Esophagus mucosa (tissue), 1 donor: ENCODE results near the gene KAT7. TPM values are rescaled to one million over a fixed set of nuclear protein-coding genes. Genes with fewer than 3 reads are reported as not detected.
A peak's percentile ranks its signal among the peaks of the same experiment; 100 is the strongest.

ENCODE experiments used
- ATAC-seq: fragments of 200-7000 bp; cut with Tn5 transposase; one replicate; pipeline ENCODE4 v1.9.1; 2020
- total RNA-seq: library from RNA; stranded (reverse); gene quantifications from one replicate; pipeline ENCODE4 v1.2.4, GENCODE V29; 2023
- donor health status: DM: yes; HTN: yes; CAD: no.

The KAT7 gene
- total RNA-seq, 1 donor from 2014 or later = 33.7 TPM

DNA sequence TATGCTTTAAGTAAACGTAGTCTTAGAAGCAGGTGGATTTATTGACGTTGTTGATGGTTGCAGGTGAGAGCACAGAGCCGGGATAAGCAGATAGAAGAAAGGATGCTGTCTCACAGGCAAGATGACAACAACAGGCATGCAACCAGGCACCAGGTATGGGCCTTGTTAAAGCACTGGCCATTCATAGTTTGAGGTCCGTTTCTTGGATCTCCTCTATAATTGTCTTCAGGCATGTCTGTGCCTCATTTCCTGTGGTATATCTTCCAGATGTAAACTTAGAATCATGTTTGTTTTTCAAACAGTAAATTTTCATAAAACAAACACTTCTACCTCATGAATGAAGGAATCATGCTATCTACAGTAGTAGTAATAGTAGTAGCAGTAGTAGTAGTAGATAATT lies 20.6 kb downstream of the KAT7 start:
- ATAC-seq = no peak

DNA sequence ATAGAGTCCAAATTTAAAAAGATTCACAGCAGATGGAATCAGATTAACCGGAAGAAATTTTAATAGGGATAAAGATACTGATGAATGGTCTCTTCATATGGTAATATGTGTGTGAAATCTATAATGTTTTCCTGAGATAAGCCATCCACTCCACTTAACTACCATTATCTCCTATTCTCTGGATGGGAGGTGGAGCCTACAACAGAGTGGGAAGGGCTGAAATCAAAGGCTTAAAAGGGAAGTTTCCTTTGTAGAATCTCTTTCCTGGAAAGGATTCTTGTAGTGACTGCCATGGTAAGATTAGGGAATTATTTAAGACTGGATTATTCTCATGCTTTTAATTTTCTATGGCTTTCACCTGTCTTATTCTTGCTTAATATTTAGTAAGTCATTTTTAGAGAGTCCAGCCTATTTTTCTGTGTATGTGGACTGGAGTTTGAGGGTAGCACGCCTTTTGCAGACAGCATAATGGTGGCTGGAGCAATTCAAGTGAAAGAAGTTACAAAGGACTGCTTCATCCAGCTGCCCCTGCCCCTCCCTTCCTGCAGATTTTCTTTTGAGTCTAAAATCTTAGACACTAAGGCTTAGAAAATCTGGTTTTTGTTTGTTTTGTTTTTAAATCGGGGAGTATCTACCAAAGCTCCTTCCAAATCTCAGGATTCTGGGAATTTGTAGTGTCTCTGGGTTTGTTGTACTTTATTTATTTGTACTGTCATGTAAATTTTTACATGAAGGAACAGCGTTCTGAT lies 26.5 kb downstream of the KAT7 start:
- ATAC-seq = no peak

DNA sequence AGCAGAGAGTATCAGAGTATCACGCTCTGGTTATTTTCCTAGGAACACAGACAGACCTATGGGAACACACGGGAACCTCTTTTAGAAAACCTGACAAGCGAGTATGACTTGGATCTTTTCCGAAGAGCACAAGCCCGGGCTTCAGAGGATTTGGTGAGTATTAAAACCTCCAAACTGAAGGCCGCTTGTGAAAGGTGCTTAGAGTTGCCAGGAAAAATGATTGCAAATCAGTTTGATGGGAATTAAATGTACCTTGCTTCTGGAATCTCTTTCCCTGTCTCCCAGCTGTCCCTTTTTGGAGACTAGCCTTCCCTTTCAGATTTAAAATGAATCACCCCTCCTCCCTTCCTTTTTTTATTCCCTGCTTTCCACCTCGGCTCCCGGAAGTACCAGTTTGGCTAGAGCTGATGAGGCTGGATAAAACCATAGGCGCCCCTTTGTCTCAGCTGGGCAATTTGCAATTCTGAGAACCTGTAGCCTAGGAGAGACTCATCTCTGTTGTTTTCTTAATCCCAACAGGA lies 27.3 kb downstream of the KAT7 start:
- peak; percentile 85 for ATAC-seq

DNA sequence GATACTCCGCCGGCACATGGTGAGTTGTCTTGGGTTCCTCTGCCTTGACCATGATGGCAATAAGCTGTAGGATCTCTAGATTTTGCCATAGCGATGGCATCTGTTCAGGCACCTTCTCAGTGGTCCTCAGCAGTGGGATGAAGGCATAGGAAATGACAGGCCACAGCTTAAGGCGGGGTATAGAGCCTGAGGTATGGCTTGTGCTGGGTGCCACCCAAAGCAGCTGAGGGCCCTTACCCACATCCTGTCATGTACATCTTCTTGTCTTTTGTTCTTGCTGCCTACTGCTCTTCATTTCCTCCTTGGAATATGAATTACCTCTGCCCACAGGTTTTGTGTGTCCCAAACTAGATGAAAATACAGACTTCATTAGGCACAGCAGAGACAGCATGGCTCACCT lies 29.5 kb downstream of the KAT7 start:
- no peak for ATAC-seq

DNA sequence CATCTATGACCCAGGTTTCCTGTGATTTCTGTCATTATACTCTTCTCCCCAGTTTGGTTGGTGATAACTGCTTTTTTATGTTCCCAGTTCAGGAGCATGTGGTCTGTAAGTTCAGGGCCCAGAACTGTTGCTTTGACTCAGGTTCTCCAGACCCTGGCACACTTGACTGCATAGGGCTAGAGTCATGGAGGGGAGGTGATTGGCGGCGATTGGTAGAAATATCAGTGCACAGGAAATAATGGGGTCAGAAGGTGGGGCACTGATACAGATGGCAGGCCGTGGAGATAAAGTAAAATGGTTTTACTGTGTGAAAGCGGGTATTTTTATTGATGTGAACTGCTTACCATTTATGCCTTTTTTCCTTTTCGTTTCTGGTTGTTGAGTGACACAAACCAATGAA lies 30.7 kb downstream of the KAT7 start:
- no peak for ATAC-seq

DNA sequence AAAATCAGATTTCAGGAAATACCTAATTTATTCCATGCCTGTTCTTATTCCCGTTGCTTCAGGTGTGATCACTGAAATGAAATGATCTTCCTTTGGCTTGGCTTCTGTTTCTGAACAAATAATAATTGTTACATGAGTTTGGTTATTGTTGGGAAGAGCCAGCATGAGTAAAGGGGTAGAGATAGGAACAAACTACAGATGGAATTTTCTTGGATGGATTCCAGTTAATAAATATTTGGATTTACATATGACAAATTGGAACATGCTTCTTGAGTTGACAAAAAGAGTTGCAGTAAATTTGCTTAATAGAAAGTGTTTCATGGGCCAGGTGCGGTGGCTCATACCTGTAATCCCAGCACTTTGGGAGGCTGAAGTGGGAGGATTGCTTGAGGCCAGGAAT lies 31.2 kb downstream of the KAT7 start:
- ATAC-seq = no peak

DNA sequence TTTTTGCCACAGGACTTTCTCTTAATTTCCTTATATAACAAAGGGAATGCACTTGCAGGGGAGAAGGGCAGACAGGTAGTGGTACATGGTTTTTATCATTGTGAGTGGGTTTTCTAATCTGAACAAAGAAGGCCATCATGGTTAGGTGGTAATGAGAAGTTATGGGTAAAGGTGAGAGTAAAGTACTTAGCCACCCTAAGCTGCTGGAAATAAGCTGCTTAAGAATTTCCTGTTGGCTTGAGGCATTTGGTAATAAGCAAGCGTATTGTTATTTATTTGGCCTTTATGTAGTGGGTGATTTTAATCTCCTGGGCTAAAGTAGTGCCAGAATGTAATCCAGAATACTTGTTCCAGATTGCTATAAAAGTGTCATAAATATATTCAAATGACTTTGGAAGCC lies 32.3 kb downstream of the KAT7 start:
- no peak for ATAC-seq

DNA sequence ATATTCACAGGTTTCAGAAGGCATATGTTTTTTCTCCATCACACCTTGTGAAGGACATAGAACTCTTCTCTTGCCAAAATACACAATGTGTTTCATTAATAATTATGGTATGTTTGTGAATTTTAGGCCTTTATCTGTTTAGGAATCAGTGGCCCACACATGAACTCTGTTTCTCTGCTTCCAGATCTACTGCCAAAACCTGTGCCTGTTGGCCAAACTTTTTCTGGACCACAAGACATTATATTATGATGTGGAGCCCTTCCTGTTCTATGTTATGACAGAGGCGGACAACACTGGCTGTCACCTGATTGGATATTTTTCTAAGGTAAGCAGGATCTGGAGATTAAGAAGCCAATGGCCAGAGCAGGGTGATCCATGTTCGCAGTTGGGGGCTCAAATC lies 33.0 kb downstream of the KAT7 start:
- ATAC-seq = no peak

DNA sequence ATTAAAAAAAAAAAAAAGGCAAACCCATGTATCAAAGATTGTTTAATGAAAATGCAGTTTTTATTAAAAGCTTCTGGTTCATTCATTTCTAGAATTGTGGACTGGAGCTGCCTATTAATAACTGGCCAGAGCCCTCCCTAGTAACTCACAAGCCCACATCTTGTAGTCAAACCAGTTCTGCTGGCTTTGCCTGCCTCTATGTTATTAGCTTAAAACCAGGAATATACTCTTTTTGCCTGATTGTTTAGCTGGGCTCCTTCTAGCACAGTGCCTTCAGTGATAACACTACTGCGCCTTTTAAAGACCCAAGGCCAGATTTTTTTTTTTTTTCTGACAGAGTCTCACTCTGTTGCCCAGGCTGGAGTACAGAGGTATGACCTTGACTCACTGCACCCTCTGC lies 33.4 kb downstream of the KAT7 start:
- ATAC-seq = peak; percentile 55

DNA sequence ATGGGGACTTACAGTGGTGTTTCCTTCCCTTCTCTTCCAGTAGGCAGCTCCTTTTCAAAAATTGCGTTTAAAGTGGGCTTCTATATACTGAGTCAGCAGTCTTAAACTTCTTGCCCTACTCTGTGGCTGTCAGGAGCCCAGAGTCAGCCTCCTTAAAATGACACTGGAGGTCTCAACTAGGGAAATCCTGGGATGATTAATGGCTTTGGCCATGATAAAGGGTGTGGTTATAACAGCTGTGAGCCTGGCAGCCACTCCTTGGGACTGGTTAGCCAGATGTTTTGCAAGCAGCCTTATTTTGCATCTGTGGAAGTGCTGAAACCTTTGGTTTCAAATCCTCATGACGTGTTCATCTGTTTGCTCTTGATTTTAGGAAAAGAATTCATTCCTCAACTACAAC lies 34.3 kb downstream of the KAT7 start:
- ATAC-seq = peak; percentile 81

DNA sequence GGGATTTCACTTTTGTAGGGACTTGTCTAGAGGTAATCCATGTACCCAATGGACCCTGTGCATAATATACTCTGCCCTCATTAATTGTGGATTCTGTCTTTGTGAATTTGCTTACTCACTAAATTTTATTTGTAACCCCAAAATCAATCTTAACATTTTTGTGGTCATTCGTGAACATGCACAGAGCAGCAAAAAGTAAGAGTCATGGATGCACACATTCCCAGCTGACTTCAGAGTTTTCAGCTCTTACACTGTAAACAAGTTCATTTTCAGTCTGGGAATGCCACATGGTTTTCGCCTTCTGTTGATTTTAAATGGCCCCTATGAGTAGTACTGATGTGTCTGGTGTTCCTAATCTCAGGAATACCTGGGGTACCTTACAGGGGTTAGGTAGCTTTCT lies 35.1 kb downstream of the KAT7 start:
- ATAC-seq = no peak

DNA sequence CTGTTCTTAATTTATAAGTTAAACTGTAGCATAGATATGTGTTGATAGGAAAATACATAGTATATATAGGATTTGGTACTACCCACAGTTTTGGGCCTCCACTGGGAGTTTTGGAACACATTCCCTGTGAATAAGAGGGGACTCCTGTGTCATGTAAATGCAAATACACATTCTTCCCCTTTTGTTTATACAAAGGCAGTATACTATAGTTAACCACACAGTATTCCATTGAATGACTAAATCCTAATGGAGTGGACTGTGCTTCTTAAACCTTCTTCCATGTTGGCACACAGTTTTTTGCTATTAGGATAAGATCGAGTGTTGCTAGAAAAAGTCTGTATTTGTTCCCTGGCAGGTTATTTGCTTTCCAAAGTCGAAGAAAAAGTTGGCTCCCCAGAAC lies 37.2 kb downstream of the KAT7 start:
- no peak for ATAC-seq

DNA sequence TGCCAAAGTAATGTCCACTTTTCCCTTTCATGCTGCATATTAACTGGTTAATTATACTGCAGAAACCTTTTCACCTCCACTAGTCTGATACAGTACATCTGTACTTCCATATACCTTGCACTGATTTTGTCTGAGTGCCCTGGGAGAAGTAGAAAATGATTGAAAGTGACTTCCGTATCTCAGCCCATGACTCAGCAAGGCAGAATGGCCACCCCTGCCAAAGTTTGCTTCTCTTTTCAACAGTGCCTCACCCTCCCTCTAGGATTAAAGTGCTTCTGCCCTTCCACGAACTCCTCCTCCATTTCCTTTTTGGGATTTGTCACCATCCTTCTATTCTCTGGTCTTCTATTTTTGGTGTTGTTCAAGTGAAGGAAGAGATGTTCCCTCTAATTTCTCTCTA lies 39.8 kb downstream of the KAT7 start:
- peak; percentile 78 for ATAC-seq

DNA sequence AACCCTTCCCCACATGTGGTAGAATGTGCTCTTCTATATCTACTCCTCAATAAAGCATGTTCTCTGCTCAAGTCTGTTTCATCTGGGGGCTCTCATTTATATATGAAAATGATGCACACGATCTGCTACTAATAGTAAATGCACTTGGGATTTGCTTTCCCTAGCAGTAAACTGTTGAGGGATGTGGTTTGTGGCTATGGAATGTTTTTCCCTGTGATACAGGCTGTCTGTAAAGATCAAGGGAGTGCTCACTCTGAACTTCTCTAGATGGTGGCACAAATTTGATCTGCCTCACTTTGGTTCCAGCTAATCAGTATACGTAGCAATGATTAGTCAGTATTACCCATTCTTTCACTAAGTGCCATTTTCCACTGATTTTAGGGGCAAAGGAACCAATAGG lies 40.5 kb downstream of the KAT7 start:
- no peak for ATAC-seq

DNA sequence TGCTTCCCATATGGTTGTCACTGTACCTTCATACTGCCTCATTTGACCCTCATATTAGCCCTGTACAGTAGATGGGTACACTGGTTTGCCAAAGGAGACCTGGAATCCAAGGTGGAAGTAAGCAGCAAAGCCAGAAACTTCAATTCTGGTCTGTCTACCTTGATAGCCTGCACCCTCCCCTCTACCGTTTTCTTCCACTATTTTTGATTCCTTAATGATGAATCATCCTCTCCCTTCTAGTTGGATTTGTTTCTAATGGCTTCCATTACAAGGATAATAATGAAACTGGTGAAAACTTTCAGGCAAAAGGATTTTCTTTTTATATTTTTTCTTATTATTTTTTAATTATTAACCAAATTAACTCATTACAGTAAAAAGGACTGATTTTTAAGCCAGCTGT lies 42.1 kb downstream of the KAT7 start:
- no peak for ATAC-seq

DNA sequence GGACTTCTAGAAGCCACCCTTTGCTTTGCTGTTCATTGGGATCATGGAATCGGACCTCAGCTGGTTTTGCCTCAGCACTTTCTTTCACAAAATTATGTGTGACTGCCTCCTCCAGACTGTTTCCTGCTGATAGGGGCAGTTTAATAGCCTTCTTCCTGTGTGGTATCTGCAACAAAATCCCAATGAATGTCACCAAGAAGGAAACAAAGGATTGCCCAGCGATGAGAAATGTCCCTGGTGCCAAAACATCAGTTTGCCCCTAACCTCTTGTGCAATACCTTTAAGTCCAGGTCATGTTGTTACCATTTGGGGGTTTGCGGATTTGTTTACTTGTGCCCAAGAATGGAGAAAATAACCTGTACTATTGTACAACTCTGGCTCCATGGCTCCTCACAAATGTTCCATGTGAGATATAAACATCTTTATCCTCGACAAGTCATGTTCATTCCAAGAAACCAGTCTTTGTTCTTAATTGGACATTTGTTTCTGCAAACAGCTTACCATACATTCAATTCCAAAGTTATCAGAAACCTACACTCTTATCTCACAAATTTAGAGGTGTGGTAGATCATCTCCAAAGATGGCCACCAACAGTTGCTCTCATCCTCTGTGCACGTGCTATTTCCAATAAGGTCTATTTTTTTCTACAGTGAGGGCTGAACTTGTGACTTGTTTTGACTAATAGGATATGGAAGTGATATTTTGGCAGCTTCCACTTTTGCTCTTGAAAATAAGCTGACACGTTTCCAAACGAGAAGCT lies 44.5 kb downstream of the KAT7 start:
- ATAC-seq = no peak

DNA sequence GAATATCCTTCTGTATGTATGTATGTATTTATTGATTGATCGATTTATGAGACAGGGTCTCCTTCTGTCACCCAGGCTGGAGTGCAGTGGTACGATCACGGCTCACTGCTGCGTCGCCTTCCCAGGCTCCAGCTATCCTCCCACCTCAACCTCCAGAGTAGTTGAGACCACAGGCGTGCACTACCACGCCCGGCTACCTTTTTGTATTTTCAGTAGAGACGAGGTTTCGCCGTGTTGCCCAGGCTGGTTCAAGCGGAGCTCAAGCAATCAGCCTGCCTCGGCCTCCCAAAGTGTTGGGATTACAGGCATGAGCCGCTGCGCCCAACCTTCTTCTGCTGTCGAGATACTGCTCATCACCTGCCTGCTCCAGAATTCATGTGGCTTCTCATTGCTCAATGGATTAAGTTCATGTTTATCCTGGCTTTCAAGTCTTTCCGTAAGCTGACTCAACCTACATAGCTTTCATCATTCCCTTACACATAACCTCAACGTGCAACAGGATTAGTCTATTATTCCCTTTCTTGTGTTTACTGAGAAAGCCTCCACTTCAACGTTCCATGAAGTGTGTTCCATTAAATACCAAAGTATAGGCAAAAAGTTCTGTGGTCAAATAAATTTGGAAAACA lies 45.8 kb downstream of the KAT7 start:
- peak; percentile 88 for ATAC-seq

DNA sequence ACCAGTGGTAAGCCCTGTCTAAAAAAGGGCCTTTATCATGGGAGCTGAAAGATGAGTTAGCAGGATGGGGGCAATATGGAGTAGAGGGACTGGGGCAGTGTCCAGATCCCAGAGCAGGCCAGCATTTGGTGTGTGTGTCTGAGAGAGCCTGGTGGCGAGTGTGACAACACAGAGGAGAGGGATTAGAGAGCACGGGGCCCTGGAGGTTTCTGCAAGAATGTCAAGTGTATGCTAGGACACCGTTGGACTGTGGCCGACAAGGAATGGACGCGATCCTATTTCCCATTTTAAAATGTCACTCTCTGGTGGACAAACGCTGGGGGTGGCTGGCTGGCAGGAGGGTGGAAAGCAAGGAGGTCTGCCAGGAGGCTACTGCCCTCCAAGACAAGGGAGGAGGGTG lies 47.0 kb downstream of the KAT7 start:
- ATAC-seq = no peak

DNA sequence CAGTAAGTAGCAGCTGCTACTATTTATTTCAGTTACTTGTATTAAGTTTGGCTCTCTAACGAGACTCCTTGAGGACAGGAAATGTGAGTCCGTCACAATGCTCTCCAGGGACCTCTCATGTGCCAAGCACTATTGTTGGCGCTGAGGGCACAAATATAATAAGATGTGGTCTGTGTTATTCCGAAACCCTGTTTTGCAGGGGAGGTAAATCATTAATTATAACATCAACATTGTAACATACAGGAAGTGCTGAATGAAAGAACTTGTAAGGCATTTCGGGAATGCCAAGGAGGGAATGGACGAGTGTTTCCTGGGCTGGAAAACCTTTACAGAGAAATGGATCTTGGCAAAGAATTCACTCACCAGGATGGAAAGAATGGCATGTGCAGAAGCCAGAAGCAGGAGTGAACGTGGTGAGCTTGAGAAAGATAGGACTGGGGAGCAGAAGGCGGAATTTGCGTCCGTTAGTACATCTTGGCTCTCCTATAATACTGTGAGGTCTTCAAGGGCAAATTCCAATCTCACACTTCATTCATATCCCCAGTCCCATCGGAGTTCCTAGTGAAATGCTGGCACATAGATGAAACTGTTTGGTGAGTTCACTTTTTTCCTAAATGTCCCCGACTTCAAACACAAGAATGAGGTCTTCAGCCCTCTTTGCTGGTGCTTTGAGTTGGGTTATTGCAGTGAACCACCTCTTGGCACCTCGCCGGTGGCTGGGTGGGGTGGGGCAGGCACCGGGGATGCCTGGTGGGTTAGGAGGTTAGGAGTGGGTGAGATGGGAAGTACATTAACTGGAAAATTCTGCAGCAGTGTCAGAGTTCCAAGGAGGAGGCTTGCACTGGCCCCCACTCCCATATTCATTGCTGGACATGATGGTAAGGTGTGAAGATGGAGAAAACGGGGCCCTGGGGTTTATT lies 47.9 kb downstream of the KAT7 start:
- ATAC-seq = no peak

DNA sequence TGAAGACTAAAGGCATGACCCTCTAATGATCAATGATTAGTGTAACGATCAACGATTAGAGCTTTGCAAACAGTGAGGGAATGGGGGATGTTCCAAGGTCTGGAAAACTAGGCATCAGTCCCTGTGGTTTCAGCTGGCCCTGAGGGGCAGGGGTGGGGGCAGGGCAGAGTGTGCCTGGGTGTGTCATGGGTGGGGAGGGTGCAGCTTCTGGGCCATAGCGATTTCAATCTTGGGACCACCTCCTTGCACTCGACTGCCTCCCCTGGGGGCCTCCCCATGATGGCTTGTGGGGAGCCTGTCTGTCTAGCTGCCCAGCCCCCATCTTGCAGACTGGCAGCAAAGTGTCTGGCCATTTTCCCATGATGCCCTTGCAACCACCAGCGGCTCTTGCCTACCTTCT lies 51.0 kb downstream of the KAT7 start:
- ATAC-seq = no peak

DNA sequence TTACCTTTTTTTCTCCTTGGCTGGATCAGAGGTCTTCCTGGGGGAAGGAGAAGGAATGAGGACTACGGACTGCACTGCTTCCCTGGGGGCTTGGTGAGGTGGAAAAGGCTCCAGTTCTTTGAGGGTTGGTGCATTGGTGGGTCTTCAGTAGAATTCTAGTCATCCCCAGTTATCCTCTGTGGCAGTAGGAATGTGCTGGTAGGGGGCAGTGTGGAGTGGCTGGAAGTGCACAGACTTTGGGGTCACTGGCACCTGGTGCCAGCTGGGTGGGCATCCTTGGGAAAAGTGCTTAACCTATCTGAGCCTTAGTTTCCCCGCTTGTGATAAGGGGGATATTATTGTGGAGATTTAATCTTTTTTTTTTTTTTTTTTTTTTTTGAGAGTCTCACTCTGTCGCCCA lies 53.1 kb downstream of the KAT7 start:
- ATAC-seq = no peak

DNA sequence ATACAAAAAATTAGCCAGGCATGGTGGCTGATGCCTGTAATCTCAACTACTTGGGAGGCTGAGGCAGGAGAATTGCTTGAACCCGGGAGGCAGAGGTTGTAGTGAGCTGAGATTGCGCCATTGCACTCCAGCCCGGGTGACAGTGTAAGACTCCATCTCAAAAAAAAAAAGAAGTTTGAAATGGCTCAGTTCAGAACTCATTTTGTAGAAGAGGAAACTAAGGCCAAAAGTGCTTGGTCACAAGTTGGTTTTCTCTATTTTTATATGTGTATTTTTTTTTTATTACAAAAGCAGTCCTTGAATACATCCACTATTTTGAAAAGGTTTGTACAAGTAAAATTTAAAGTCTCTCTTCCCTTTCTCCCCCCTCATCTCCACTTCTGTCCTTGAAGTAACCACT lies 53.9 kb downstream of the KAT7 start:
- ATAC-seq = no peak

DNA sequence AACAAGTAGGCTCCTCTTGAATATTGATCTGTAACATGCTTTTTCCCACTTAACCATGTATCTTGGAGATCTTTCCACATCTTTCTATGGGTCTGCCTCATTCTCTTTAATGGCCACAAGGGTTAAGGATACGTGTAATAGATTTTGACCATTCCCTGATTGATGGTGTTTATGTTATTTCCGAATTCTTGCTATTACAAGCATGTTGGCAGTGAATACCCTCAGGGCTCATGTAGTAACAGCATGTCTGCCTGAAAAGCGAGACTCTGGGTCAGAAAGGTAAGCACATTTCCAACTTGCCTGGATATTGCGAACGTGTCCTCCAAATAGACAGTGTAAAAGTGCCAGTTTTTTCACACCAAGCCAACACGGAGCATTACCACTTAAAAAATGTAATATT lies 54.4 kb downstream of the KAT7 start:
- no peak for ATAC-seq
